ENCODE measurements around the gene PRKCB.

DNA sequence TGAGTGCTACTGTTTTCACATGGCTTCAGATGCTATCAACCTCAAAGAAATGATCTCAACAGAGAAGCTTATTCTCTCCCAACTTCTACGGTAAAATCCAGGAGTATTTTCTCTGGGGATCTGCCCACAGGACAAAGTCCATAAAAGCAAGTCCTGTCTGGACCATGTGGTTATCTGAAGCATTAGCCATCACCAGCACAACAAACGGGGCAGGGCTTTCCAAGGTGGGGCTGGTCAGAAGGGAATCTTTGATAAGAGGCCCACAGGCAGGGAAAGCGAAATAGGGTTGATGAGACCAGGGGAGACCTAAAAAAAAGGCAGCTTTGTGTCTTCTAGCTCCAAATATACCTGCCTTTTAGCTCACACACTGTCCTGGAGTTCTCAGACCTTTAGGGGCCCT is 381.7 kb downstream of the PRKCB start:
- TF ChIP-seq, protein P1, sequence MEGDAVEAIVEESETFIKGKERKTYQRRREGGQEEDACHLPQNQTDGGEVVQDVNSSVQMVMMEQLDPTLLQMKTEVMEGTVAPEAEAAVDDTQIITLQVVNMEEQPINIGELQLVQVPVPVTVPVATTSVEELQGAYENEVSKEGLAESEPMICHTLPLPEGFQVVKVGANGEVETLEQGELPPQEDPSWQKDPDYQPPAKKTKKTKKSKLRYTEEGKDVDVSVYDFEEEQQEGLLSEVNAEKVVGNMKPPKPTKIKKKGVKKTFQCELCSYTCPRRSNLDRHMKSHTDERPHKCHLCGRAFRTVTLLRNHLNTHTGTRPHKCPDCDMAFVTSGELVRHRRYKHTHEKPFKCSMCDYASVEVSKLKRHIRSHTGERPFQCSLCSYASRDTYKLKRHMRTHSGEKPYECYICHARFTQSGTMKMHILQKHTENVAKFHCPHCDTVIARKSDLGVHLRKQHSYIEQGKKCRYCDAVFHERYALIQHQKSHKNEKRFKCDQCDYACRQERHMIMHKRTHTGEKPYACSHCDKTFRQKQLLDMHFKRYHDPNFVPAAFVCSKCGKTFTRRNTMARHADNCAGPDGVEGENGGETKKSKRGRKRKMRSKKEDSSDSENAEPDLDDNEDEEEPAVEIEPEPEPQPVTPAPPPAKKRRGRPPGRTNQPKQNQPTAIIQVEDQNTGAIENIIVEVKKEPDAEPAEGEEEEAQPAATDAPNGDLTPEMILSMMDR (IDR thresholded peaks at IDR 0.05), result no peak
- TF ChIP-seq EP300 (IDR thresholded peaks at IDR 0.05), result no peak
